ENCODE measurements around the gene TSFM.
A peak's percentile ranks its signal among the peaks of the same experiment; 100 is the strongest.

The TSFM gene

GRCh38 chr12:57740656-57741412, 41.8 kb upstream of the TSFM start:
- DNase-seq: no peak
- peaks cover 44% of the 10 kb centered on the region for H3K27me3 ChIP-seq
- peaks cover 3% of the 10 kb centered on the region for H3K4me1 ChIP-seq
- no peaks in the 10 kb centered on the region for H3K36me3 ChIP-seq
- H3K9me3 ChIP-seq: no peaks in the 10 kb centered on the region
- H3K4me3 ChIP-seq (ENCODE audit: low read depth, low read length): no peak overlapping the region
- TF ChIP-seq CTCF (IDR thresholded peaks at IDR 0.05; ENCODE audit: low read depth, low read length): no peak

- Histone ChIP-seq H3K4me1 (peaks cover 3% of the 10 kb centered on the region; the same call in 1 of the 2 replicates), H3K36me3 (peaks cover 4% of the 10 kb centered on the region), H3K4me3 (ENCODE audit: low read depth, low read length) (no peak overlapping the region), H3K9me3 (no peaks in the 10 kb centered on the region), H3K27me3 (peaks cover 38% of the 10 kb centered on the region)
- no peak for DNase-seq
- TF ChIP-seq CTCF (IDR thresholded peaks at IDR 0.05; ENCODE audit: low read depth, low read length): no peak
These were observed 41.2 kb upstream of the TSFM start for GRCh38 chr12:57741413-57741789.

- Histone ChIP-seq H3K4me1 (peaks cover 3% of the 10 kb centered on the region; the same call in 1 of the 2 replicates), H3K27me3 (peaks cover 31% of the 10 kb centered on the region), H3K9me3 (no peaks in the 10 kb centered on the region), H3K4me3 (ENCODE audit: low read depth, low read length) (no peak overlapping the region), H3K36me3 (peaks cover 8% of the 10 kb centered on the region)
- TF ChIP-seq CTCF (IDR thresholded peaks at IDR 0.05; ENCODE audit: low read depth, low read length): peak; percentile 6; the same call in 1 of the 2 replicates
- no peak for DNase-seq
These were observed 40.5 kb upstream of the TSFM start for GRCh38 chr12:57741844-57742738.

- TF ChIP-seq CTCF (IDR thresholded peaks at IDR 0.05; ENCODE audit: low read depth, low read length): no peak
- peaks cover 3% of the 10 kb centered on the region; the same call in 1 of the 2 replicates for H3K4me1 ChIP-seq
- no peaks in the 10 kb centered on the region for H3K9me3 ChIP-seq
- peaks cover 20% of the 10 kb centered on the region for H3K27me3 ChIP-seq
- no peak overlapping the region for H3K4me3 ChIP-seq (ENCODE audit: low read depth, low read length)
- no peak for DNase-seq
- H3K36me3 ChIP-seq: peaks cover 24% of the 10 kb centered on the region
These were observed 38.8 kb upstream of the TSFM start for GRCh38 chr12:57743769-57744168.

GRCh38 chr12:57744194-57744776, 38.3 kb upstream of the TSFM start:
- no peak for TF ChIP-seq CTCF (IDR thresholded peaks at IDR 0.05; ENCODE audit: low read depth, low read length)
- peaks cover 29% of the 10 kb centered on the region for H3K36me3 ChIP-seq
- H3K27me3 ChIP-seq: peaks cover 16% of the 10 kb centered on the region
- H3K4me1 ChIP-seq: peaks cover 3% of the 10 kb centered on the region; the same call in 1 of the 2 replicates
- H3K4me3 ChIP-seq (ENCODE audit: low read depth, low read length): peak overlapping the region; percentile 96
- H3K9me3 ChIP-seq: no peaks in the 10 kb centered on the region
- DNase-seq: peak; percentile 68

Data from BE2C (cell line).